Spleen (tissue), 11 donors: ENCODE measurements around the gene CX3CL1. TPM values are rescaled to one million over a fixed set of nuclear protein-coding genes. Genes with fewer than 3 reads are reported as not detected.

Source experiments
- DNase-seq: peaks from one replicate; pipeline ENCODE4 v3.0.0-alpha.2; 2020
- H3K27ac ChIP-seq, 8 donors: fragments of 200-600 bp; sonication (generic) in 7 of 8; 1 replicate in 4 of 8; 2 replicates in 4 of 8; pipeline versions ENCODE4 v1.5.0 to v1.8.0; 2016 to 2021; ENCODE audit warnings: inconsistent platforms in 4 of 8, mild to moderate bottlenecking in 4 of 8, moderate library complexity in 1 of 8
- H3K27me3 ChIP-seq, 7 donors: fragments of 200-600 bp; sonication (generic) in 6 of 7; replicated peaks in 1 of 7; 1 replicate in 4 of 7; 2 replicates in 3 of 7; pipeline versions ENCODE4 v1.5.0 to v1.8.0; 2016 to 2021; ENCODE audit warnings: inconsistent platforms in 3 of 7, mild to moderate bottlenecking in 1 of 7
- H3K36me3 ChIP-seq, 6 donors: fragments of 200-600 bp; sonication (generic) in 5 of 6; 1 replicate in 4 of 6; 2 replicates in 2 of 6; pipeline versions ENCODE4 v1.5.0 to v1.8.0; 2016 to 2021; ENCODE audit warnings: inconsistent platforms in 2 of 6
- H3K4me1 ChIP-seq, 6 donors: fragments of 200-600 bp; sonication (generic) in 5 of 6; 1 replicate in 3 of 6; 2 replicates in 3 of 6; pipeline versions ENCODE4 v1.5.0 to v1.8.0; 2016 to 2021; ENCODE audit warnings: inconsistent platforms in 3 of 6
- H3K4me3 ChIP-seq, 8 donors: fragments of 200-600 bp; sonication (generic) in 7 of 8; 1 replicate in 4 of 8; 2 replicates in 4 of 8; pipeline versions ENCODE4 v1.5.0 to v1.8.0; 2016 to 2021; ENCODE audit warnings: inconsistent platforms in 4 of 8, mild to moderate bottlenecking in 4 of 8, moderate library complexity in 2 of 8
- H3K9me3 ChIP-seq, 8 donors: fragments of 200-600 bp; sonication (generic) in 7 of 8; 1 replicate in 4 of 8; 2 replicates in 4 of 8; pipeline versions ENCODE4 v1.5.0 to v1.8.0; 2016 to 2021; ENCODE audit warnings: inconsistent platforms in 4 of 8
- POLR2A ChIP-seq, 3 donors: fragments of 450-650 bp; IDR thresholded peaks; one replicate each; pipeline ENCODE4 v1.5.1; 2017; ENCODE audit warnings: antibody characterized with exemption in 3 of 3, mild to moderate bottlenecking in 1 of 3
- POLR2AphosphoS5 ChIP-seq, 3 donors: sonication (generic); formaldehyde crosslinking; IDR thresholded peaks; one replicate each; pipeline ENCODE4 v1.5.1; 2017; ENCODE audit warnings: antibody characterized with exemption in 3 of 3
- WGBS, 5 donors: extraction: QIAGEN DNeasy Blood & Tissue Kit in 3 of 5; methylation state at CpG; one replicate each; pipeline versions ENCODE4 v1.1.5 to v1.1.7; 2013 to 2018; 5-methylcytosine and 5-hydroxymethylcytosine counted together
- intact Hi-C: fragments of 100-400 bp; cut with DNase I; formaldehyde crosslinking; loops from one replicate; pipeline ENCODE4 v1.15.0; 2023; ENCODE audit warnings: low total_unique reads
- polyA plus RNA-seq, 3 donors: library from polyadenylated mRNA; stranded (reverse); fragments of 200-250 nt; gene quantifications; one replicate each; pipeline ENCODE4 v1.2.1, GENCODE V29; 2013
- total RNA-seq, 7 donors: library from RNA; depleted of rRNA in 3 of 7; stranded (reverse); fragments of >200 nt in 3 of 7; fragmentation: NEBNext Ultra II Directional in 4 of 7; extraction: Animal tissue kit (Norgen Biotek cat#: 25700) in 4 of 7; gene quantifications; one replicate each; pipeline versions ENCODE4 v1.1.0 to v1.2.1, GENCODE V29; 2016 to 2021
- TF ChIP-seq, protein P1 (sequence below), 11 experiments: fragments of 200-600 bp in 7 of 11; fragments of 450-650 bp in 4 of 11; sonication (generic) in 4 of 11; IDR thresholded peaks in 8 of 11; conservative IDR thresholded peaks in 3 of 11; 1 replicate in 7 of 11; 2 replicates in 4 of 11; pipeline versions ENCODE4 v1.4.0 to v1.8.0; 2016 to 2021; ENCODE audit warnings: antibody characterized with exemption in 11 of 11, inconsistent platforms in 4 of 11, mild to moderate bottlenecking in 1 of 11
- donor health status: healthy with polysubstance abuse.
- donor health status: DM: no; HTN: no; CAD: no; lungs with moderate emphysema.
- donor health status: DM: no; HTN: no; CAD: no.
- donor health status: Bipolar disorder and iron deficiency.
- donor health status: healthy.
- donor health status: DM: no; HTN: no; CAD: no.
- donor health status: DM: yes; HTN: yes; CAD: no.

Gene CX3CL1
- total and polyA plus RNA-seq, 10 donors: 0.39 to 7.3 (median 1.6) TPM

DNA sequence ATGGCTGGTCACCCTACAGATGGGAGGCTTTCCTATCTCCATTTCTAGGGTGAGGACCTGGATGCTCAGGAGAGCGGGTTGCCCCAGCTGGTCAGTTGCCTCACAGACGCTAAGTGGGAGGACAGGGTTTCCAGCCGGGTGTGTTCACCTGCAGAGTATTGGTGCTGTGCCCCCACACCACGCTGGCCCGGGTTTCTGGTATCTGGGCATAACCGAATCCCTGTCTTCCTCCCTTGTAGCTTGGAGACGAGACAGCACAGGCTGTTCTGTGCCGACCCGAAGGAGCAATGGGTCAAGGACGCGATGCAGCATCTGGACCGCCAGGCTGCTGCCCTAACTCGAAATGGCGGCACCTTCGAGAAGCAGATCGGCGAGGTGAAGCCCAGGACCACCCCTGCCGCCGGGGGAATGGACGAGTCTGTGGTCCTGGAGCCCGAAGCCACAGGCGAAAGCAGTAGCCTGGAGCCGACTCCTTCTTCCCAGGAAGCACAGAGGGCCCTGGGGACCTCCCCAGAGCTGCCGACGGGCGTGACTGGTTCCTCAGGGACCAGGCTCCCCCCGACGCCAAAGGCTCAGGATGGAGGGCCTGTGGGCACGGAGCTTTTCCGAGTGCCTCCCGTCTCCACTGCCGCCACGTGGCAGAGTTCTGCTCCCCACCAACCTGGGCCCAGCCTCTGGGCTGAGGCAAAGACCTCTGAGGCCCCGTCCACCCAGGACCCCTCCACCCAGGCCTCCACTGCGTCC, 9.7 kb downstream of the CX3CL1 start:
- Histone ChIP-seq H3K4me3 (no peak overlapping the region), H3K36me3 (no peaks in the 10 kb centered on the region), H3K9me3 (no peaks in the 10 kb centered on the region), H3K4me1 (peaks cover 0 to 44% (median 32%) of the 10 kb centered on the region in 6 donors), H3K27ac (no peak overlapping the region), H3K27me3 (no peaks in the 10 kb centered on the region)
- intact Hi-C loops: no loop called here
- TF ChIP-seq, protein P1, sequence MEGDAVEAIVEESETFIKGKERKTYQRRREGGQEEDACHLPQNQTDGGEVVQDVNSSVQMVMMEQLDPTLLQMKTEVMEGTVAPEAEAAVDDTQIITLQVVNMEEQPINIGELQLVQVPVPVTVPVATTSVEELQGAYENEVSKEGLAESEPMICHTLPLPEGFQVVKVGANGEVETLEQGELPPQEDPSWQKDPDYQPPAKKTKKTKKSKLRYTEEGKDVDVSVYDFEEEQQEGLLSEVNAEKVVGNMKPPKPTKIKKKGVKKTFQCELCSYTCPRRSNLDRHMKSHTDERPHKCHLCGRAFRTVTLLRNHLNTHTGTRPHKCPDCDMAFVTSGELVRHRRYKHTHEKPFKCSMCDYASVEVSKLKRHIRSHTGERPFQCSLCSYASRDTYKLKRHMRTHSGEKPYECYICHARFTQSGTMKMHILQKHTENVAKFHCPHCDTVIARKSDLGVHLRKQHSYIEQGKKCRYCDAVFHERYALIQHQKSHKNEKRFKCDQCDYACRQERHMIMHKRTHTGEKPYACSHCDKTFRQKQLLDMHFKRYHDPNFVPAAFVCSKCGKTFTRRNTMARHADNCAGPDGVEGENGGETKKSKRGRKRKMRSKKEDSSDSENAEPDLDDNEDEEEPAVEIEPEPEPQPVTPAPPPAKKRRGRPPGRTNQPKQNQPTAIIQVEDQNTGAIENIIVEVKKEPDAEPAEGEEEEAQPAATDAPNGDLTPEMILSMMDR (IDR thresholded peaks at IDR 0.05 in 8 of 11, conservative IDR thresholded peaks at IDR 0.05 in 3 of 11): no peak
- no peak for TF ChIP-seq POLR2AphosphoS5 (IDR thresholded peaks at IDR 0.05)
- TF ChIP-seq POLR2A (IDR thresholded peaks at IDR 0.05): no peak
- WGBS, 5 donors: 89 to 95% (median 93%) methylated on average over 26 to 35 of the region's 35 CpGs
- DNase-seq: no peak

DNA sequence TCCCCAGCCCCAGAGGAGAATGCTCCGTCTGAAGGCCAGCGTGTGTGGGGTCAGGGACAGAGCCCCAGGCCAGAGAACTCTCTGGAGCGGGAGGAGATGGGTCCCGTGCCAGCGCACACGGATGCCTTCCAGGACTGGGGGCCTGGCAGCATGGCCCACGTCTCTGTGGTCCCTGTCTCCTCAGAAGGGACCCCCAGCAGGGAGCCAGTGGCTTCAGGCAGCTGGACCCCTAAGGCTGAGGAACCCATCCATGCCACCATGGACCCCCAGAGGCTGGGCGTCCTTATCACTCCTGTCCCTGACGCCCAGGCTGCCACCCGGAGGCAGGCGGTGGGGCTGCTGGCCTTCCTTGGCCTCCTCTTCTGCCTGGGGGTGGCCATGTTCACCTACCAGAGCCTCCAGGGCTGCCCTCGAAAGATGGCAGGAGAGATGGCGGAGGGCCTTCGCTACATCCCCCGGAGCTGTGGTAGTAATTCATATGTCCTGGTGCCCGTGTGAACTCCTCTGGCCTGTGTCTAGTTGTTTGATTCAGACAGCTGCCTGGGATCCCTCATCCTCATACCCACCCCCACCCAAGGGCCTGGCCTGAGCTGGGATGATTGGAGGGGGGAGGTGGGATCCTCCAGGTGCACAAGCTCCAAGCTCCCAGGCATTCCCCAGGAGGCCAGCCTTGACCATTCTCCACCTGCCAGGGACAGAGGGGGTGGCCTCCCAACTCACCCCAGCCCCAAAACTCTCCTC, 10.4 kb downstream of the CX3CL1 start:
- WGBS, 5 donors: 89 to 98% (median 94%) methylated on average over 8 to 16 of the region's 16 CpGs
- no peak for DNase-seq
- H3K36me3 ChIP-seq: no peaks in the 10 kb centered on the region
- peaks cover 0 to 40% (median 31%) of the 10 kb centered on the region in 6 donors for H3K4me1 ChIP-seq
- TF ChIP-seq POLR2A (IDR thresholded peaks at IDR 0.05): no peak
- TF ChIP-seq, protein P1 (IDR thresholded peaks at IDR 0.05 in 8 of 11, conservative IDR thresholded peaks at IDR 0.05 in 3 of 11): no peak
- H3K4me3 ChIP-seq: no peak overlapping the region
- intact Hi-C loops: no loop called here
- no peaks in the 10 kb centered on the region for H3K9me3 ChIP-seq
- H3K27me3 ChIP-seq: no peaks in the 10 kb centered on the region
- no peak overlapping the region for H3K27ac ChIP-seq

DNA sequence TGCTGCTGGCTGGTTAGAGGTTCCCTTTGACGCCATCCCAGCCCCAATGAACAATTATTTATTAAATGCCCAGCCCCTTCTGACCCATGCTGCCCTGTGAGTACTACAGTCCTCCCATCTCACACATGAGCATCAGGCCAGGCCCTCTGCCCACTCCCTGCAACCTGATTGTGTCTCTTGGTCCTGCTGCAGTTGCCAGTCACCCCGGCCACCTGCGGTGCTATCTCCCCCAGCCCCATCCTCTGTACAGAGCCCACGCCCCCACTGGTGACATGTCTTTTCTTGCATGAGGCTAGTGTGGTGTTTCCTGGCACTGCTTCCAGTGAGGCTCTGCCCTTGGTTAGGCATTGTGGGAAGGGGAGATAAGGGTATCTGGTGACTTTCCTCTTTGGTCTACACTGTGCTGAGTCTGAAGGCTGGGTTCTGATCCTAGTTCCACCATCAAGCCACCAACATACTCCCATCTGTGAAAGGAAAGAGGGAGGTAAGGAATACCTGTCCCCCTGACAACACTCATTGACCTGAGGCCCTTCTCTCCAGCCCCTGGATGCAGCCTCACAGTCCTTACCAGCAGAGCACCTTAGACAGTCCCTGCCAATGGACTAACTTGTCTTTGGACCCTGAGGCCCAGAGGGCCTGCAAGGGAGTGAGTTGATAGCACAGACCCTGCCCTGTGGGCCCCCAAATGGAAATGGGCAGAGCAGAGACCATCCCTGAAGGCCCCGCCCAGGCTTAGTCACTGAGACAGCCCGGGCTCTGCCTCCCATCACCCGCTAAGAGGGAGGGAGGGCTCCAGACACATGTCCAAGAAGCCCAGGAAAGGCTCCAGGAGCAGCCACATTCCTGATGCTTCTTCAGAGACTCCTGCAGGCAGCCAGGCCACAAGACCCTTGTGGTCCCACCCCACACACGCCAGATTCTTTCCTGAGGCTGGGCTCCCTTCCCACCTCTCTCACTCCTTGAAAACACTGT, 11.3 kb downstream of the CX3CL1 start:
- no peak for DNase-seq
- H3K27ac ChIP-seq: peak overlapping the region in 1 of 8 donors; percentile 36
- H3K27me3 ChIP-seq: no peaks in the 10 kb centered on the region
- H3K9me3 ChIP-seq: no peaks in the 10 kb centered on the region
- no peak for TF ChIP-seq POLR2AphosphoS5 (IDR thresholded peaks at IDR 0.05)
- TF ChIP-seq, protein P1 (IDR thresholded peaks at IDR 0.05 in 8 of 11, conservative IDR thresholded peaks at IDR 0.05 in 3 of 11): no peak
- TF ChIP-seq POLR2A (IDR thresholded peaks at IDR 0.05): no peak
- WGBS, 5 donors: 79 to 89% (median 81%) methylated on average over 7 to 8 of the region's 8 CpGs
- H3K36me3 ChIP-seq: no peaks in the 10 kb centered on the region
- intact Hi-C loops: no loop called here
- peaks cover 0 to 37% (median 28%) of the 10 kb centered on the region in 6 donors for H3K4me1 ChIP-seq
- no peak overlapping the region for H3K4me3 ChIP-seq
